ENCODE results near the gene DUSP22. TPM values are rescaled to one million over a fixed set of nuclear protein-coding genes. Genes with fewer than 3 reads are reported as not detected.

The DUSP22 gene
- total RNA-seq, 4 donors from 2014 or later = 35.4 to 213 (median 49.5) TPM

- intact Hi-C loops (cut with DNase I; ENCODE audit: low total_unique reads) (no loop called here), in situ Hi-C loops (cut with MboI; ENCODE audit: low pct_ligation_motif_present in 1 of 4, low pct_unique_long_range_greater_than_20kb in 1 of 4, low sequenced_read_pairs in 3 of 4) (no loop called here)
- no peak overlapping the region for H3K27ac ChIP-seq
- no peaks in the 10 kb centered on the region for H3K4me1 ChIP-seq
- DNase-seq = peak; percentile 60
- TF ChIP-seq POLR2AphosphoS5 (IDR thresholded peaks at IDR 0.05) (no peak), POLR2A (IDR thresholded peaks at IDR 0.05) (no peak), EP300 (IDR thresholded peaks at IDR 0.05; ENCODE audit: low read depth) (no peak)
- TF ChIP-seq, protein P1, sequence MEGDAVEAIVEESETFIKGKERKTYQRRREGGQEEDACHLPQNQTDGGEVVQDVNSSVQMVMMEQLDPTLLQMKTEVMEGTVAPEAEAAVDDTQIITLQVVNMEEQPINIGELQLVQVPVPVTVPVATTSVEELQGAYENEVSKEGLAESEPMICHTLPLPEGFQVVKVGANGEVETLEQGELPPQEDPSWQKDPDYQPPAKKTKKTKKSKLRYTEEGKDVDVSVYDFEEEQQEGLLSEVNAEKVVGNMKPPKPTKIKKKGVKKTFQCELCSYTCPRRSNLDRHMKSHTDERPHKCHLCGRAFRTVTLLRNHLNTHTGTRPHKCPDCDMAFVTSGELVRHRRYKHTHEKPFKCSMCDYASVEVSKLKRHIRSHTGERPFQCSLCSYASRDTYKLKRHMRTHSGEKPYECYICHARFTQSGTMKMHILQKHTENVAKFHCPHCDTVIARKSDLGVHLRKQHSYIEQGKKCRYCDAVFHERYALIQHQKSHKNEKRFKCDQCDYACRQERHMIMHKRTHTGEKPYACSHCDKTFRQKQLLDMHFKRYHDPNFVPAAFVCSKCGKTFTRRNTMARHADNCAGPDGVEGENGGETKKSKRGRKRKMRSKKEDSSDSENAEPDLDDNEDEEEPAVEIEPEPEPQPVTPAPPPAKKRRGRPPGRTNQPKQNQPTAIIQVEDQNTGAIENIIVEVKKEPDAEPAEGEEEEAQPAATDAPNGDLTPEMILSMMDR (IDR thresholded peaks at IDR 0.05) = no peak
- 84 to 92% methylated on average over 4 of the region's 4 CpGs for WGBS, 2 donors (ENCODE audit: low coverage in 1 of 2)
- H3K4me3 ChIP-seq = no peak overlapping the region
- H3K27me3 ChIP-seq = no peaks in the 10 kb centered on the region
- H3K36me3 ChIP-seq = peaks cover 0 to 4% (median 0%) of the 10 kb centered on the region in 4 donors
- no peaks in the 10 kb centered on the region for H3K9me3 ChIP-seq
Measured at GRCh38 chr6:347232-347631, 54.9 kb downstream of the DUSP22 start.

- Histone ChIP-seq H3K4me1 (no peaks in the 10 kb centered on the region), H3K36me3 (peaks cover 0 to 4% (median 0%) of the 10 kb centered on the region in 4 donors), H3K9me3 (no peaks in the 10 kb centered on the region), H3K27ac (no peak overlapping the region), H3K4me3 (no peak overlapping the region), H3K27me3 (no peaks in the 10 kb centered on the region)
- 94 to 95% methylated on average over 24 to 27 of the region's 27 CpGs for WGBS, 2 donors (ENCODE audit: low coverage in 1 of 2)
- no peak for DNase-seq
- in situ Hi-C loops (cut with MboI; ENCODE audit: low pct_ligation_motif_present in 1 of 4, low pct_unique_long_range_greater_than_20kb in 1 of 4, low sequenced_read_pairs in 3 of 4) = no loop called here
- intact Hi-C loops (cut with DNase I; ENCODE audit: low total_unique reads) = no loop called here
- TF ChIP-seq POLR2A (IDR thresholded peaks at IDR 0.05) (no peak), POLR2AphosphoS5 (IDR thresholded peaks at IDR 0.05) (no peak), EP300 (IDR thresholded peaks at IDR 0.05; ENCODE audit: low read depth) (no peak)
- TF ChIP-seq, protein P1 (IDR thresholded peaks at IDR 0.05) = no peak
Measured at GRCh38 chr6:347951-348859, 55.9 kb downstream of the DUSP22 start.

- Histone ChIP-seq H3K4me1 (no peaks in the 10 kb centered on the region), H3K27ac (no peak overlapping the region), H3K27me3 (no peaks in the 10 kb centered on the region), H3K36me3 (peaks cover 0 to 4% (median 0%) of the 10 kb centered on the region in 4 donors), H3K9me3 (no peaks in the 10 kb centered on the region), H3K4me3 (no peak overlapping the region)
- 90 to 92% methylated on average over 16 to 21 of the region's 21 CpGs for WGBS, 2 donors (ENCODE audit: low coverage in 1 of 2)
- intact Hi-C loops (cut with DNase I; ENCODE audit: low total_unique reads) (no loop called here), in situ Hi-C loops (cut with MboI; ENCODE audit: low pct_ligation_motif_present in 1 of 4, low pct_unique_long_range_greater_than_20kb in 1 of 4, low sequenced_read_pairs in 3 of 4) (no loop called here)
- TF ChIP-seq POLR2AphosphoS5 (IDR thresholded peaks at IDR 0.05) = no peak
- no peak for TF ChIP-seq EP300 (IDR thresholded peaks at IDR 0.05; ENCODE audit: low read depth)
- no peak for TF ChIP-seq POLR2A (IDR thresholded peaks at IDR 0.05)
- TF ChIP-seq, protein P1 (IDR thresholded peaks at IDR 0.05) = no peak
- no peak for DNase-seq
Measured at GRCh38 chr6:348860-349396, 56.6 kb downstream of the DUSP22 start.

DNA sequence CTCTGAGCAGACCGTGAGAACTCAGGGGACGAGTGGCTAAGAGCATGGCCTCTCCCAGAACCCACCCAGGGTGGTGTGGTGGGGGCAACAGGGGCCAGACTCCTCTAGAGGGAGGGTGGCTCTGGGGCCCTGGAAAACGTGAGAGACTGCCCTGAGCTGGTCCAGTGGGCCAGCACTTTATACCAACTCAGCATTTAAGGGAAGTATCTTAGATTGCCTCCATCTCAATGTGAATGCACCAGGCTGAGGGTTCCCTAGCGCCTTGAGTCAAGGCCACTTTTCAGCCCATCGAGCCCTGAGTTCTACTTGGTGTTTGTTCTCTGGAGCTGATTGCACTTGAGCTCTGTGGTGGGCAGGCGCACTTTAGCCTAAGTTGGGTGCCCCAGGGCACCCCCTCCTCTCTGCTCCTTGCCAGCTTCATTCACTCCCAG is 57.2 kb downstream of the DUSP22 start:
- no peaks in the 10 kb centered on the region for H3K4me1 ChIP-seq
- intact Hi-C loops (cut with DNase I; ENCODE audit: low total_unique reads) (no loop called here), in situ Hi-C loops (cut with MboI; ENCODE audit: low pct_ligation_motif_present in 1 of 4, low pct_unique_long_range_greater_than_20kb in 1 of 4, low sequenced_read_pairs in 3 of 4) (no loop called here)
- peaks cover 0 to 4% (median 0%) of the 10 kb centered on the region in 4 donors for H3K36me3 ChIP-seq
- no peaks in the 10 kb centered on the region for H3K9me3 ChIP-seq
- no peak for DNase-seq
- TF ChIP-seq POLR2A (IDR thresholded peaks at IDR 0.05) = no peak
- TF ChIP-seq EP300 (IDR thresholded peaks at IDR 0.05; ENCODE audit: low read depth) = no peak
- TF ChIP-seq POLR2AphosphoS5 (IDR thresholded peaks at IDR 0.05) = no peak
- TF ChIP-seq, protein P1 (IDR thresholded peaks at IDR 0.05) = no peak
- H3K4me3 ChIP-seq = no peak overlapping the region
- WGBS, 2 donors (ENCODE audit: low coverage in 1 of 2) = 84 to 88% methylated on average over 3 to 6 of the region's 6 CpGs
- no peak overlapping the region for H3K27ac ChIP-seq
- no peaks in the 10 kb centered on the region for H3K27me3 ChIP-seq
